ENCODE data around the gene WNT7A.

- TF ChIP-seq EZH2phosphoT487 (IDR thresholded peaks at IDR 0.05; ENCODE audit: borderline replicate concordance): no peak
- TF ChIP-seq CTCF (conservative IDR thresholded peaks at IDR 0.05; ENCODE audit: low read length): no peak
These were observed 78.3 kb downstream of the WNT7A start for GRCh38 chr3:13801361-13802204.
